Transverse colon (tissue), 4 donors: ENCODE measurements around the gene ZNF417. TPM values are rescaled to one million over a fixed set of nuclear protein-coding genes. Genes with fewer than 3 reads are reported as not detected.
"Not testable (repeated sequence)": the region's sequence is repeated elsewhere in the genome, so short reads cannot be mapped to it uniquely, and the experiment has no call there.

Experiments
- DNase-seq: peaks from one replicate; pipeline ENCODE4 v3.0.0-alpha.2; 2019
- H3K27ac ChIP-seq, 4 donors: fragments of 200-600 bp; sonication (generic); 2 replicates each; pipeline ENCODE4 v1.5.1; 2016 to 2018; ENCODE audit warnings: inconsistent platforms in 4 of 4
- H3K27me3 ChIP-seq: fragments of 200-600 bp; sonication (generic); 2 replicates; pipeline ENCODE4 v1.5.1; 2017; ENCODE audit warnings: inconsistent platforms
- H3K36me3 ChIP-seq, 4 donors: fragments of 200-600 bp; sonication (generic); 2 replicates each; pipeline ENCODE4 v1.5.1; 2017 to 2019; ENCODE audit warnings: inconsistent platforms in 4 of 4
- H3K4me1 ChIP-seq, 4 donors: fragments of 200-600 bp; sonication (generic); 2 replicates each; pipeline ENCODE4 v1.5.1; 2017 to 2020; ENCODE audit warnings: inconsistent platforms in 4 of 4
- H3K4me3 ChIP-seq, 4 donors: fragments of 200-600 bp; sonication (generic); 1 replicate in 1 of 4; 2 replicates in 3 of 4; pipeline versions ENCODE4 v1.5.1 to v1.6.1; 2017 to 2019; ENCODE audit warnings: inconsistent platforms in 4 of 4
- H3K9me3 ChIP-seq, 2 donors: fragments of 200-600 bp; sonication (generic); 2 replicates each; pipeline ENCODE4 v1.5.1; 2017 to 2019; ENCODE audit warnings: inconsistent platforms in 2 of 2
- EP300 ChIP-seq: sonication (generic); formaldehyde crosslinking; IDR thresholded peaks from one replicate; pipeline ENCODE4 v1.6.1; 2017; ENCODE audit warnings: antibody characterized with exemption, low read depth
- POLR2A ChIP-seq: fragments of 450-650 bp; IDR thresholded peaks from one replicate; pipeline ENCODE4 v1.6.1; 2016; ENCODE audit warnings: antibody characterized with exemption, mild to moderate bottlenecking, moderate library complexity
- POLR2AphosphoS5 ChIP-seq, 3 donors: sonication (generic); formaldehyde crosslinking; IDR thresholded peaks; one replicate each; pipeline ENCODE4 v1.6.1; 2016; ENCODE audit warnings: antibody characterized with exemption in 3 of 3
- WGBS, 2 donors: methylation state at CpG; one replicate each; pipeline ENCODE4 v1.1.5; 2018; ENCODE audit warnings: low coverage in 1 of 2; 5-methylcytosine and 5-hydroxymethylcytosine counted together
- in situ Hi-C, 4 donors: fragments of 200-750 bp; cut with MboI; loops; one replicate each; pipeline versions ENCODE4 v1.15.0 to v1.15.1; 2017; ENCODE audit warnings: low sequenced_read_pairs in 3 of 4, low pct_ligation_motif_present in 1 of 4, low pct_unique_long_range_greater_than_20kb in 1 of 4
- intact Hi-C: fragments of 100-400 bp; cut with DNase I; formaldehyde crosslinking; loops from one replicate; pipeline ENCODE4 v1.15.1; 2023; ENCODE audit warnings: low total_unique reads
- total RNA-seq, 4 donors: library from RNA; depleted of rRNA; stranded (reverse); fragments of >200 nt; gene quantifications; one replicate each; pipeline ENCODE4 v1.1.0, GENCODE V29; 2016
- TF ChIP-seq, protein P1 (sequence below), 5 experiments: fragments of 200-600 bp in 3 of 5; fragments of 450-650 bp in 2 of 5; sonication (generic) in 3 of 5; IDR thresholded peaks; 1 replicate in 2 of 5; 2 replicates in 3 of 5; pipeline ENCODE4 v1.5.1; 2016 to 2017; ENCODE audit warnings: antibody characterized with exemption in 5 of 5, inconsistent platforms in 3 of 5, mild to moderate bottlenecking in 2 of 5, moderate library complexity in 1 of 5

ZNF417 gene
- total RNA-seq, 4 donors from 2014 or later, result 9.8 to 119 (median 11.2) TPM

DNA sequence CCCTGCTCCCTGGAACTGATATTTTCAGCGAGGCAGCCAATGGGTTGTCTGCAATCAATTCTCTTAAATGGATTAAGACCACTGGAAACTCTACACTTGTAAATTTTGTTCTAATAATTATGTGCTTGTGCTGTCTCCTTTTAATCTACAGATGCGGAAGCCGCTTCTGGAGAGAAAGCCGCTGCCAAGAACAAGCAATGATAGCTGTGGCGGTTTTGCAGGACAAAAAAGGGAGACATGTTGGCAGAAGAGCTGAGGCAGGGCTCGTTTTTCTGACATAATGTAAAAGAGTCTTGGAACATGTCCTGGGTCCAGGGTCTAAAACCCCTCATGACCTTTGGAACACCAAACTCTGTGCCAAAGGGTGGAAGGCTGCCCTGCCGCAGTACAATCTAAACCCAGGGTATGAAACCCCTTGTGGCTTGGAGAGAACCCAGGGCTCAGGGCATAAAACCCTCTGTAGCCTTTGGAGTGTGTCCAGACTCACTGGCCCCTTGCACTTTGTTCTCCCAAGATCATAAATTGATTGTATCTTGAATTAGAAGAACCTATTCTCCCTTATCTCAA is 12.7 kb downstream of the ZNF417 start:
- Histone ChIP-seq H3K36me3 (peaks cover 0 to 18% (median 8%) of the 10 kb centered on the region in 4 donors), H3K4me1 (peaks cover 0 to 6% (median 0%) of the 10 kb centered on the region in 4 donors), H3K4me3 (no peak overlapping the region), H3K9me3 (peaks cover 7 to 12% of the 10 kb centered on the region in 2 donors), H3K27me3 (no peaks in the 10 kb centered on the region), H3K27ac (peak overlapping the region in 1 of 4 donors; percentile 31)
- no peak for DNase-seq
- intact Hi-C loops (no loop called here), in situ Hi-C loops (loop anchor here in 1 of 4 donors (25.0 kb wide), 1 partner anchor 166 kb away; the partner anchor contains the start of genes ZNF671 and ZNF776)
- no peak for TF ChIP-seq POLR2A
- TF ChIP-seq EP300, result no peak
- TF ChIP-seq, protein P1, sequence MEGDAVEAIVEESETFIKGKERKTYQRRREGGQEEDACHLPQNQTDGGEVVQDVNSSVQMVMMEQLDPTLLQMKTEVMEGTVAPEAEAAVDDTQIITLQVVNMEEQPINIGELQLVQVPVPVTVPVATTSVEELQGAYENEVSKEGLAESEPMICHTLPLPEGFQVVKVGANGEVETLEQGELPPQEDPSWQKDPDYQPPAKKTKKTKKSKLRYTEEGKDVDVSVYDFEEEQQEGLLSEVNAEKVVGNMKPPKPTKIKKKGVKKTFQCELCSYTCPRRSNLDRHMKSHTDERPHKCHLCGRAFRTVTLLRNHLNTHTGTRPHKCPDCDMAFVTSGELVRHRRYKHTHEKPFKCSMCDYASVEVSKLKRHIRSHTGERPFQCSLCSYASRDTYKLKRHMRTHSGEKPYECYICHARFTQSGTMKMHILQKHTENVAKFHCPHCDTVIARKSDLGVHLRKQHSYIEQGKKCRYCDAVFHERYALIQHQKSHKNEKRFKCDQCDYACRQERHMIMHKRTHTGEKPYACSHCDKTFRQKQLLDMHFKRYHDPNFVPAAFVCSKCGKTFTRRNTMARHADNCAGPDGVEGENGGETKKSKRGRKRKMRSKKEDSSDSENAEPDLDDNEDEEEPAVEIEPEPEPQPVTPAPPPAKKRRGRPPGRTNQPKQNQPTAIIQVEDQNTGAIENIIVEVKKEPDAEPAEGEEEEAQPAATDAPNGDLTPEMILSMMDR (IDR thresholded peaks at IDR 0.05), result peak in 1 of 5 experiments; percentile 3
- TF ChIP-seq POLR2AphosphoS5 (IDR thresholded peaks at IDR 0.05), result no peak
- WGBS, 2 donors, result 55 to 70% methylated on average over 6 to 7 of the region's 7 CpGs

DNA sequence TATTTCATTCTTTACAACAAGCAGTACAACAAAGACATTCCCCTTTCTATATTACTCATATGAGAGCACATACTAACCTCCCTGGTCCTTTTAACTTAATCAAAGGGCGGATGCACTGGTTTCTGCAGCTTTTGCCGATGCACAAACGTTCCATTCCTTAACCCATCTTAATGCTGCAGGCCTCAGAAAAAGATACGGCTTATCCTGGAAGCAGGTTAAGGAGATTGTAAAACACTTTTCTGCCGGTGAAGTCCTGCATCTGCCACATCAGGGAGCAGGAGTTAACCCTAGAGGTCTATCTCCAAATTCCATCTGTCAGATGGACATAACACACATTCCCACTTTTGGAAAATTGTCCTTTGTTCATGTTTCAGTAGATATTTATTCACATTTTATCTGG is 16.1 kb downstream of the ZNF417 start:
- no peak for DNase-seq
- Histone ChIP-seq H3K4me1 (peaks cover 0 to 6% (median 0%) of the 10 kb centered on the region in 4 donors), H3K9me3 (peaks cover 0 to 4% of the 10 kb centered on the region in 2 donors), H3K27me3 (no peaks in the 10 kb centered on the region), H3K36me3 (no peaks in the 10 kb centered on the region), H3K4me3 (no peak overlapping the region), H3K27ac (no peak overlapping the region)
- in situ Hi-C loops, result loop anchor here in 1 of 4 donors (25.0 kb wide), 1 partner anchor 163 kb away; the partner anchor contains the start of genes ZNF671 and ZNF776
- WGBS, 2 donors, result 67 to 79% methylated on average over 2 to 5 of the region's 5 CpGs
- TF ChIP-seq, protein P1 (IDR thresholded peaks at IDR 0.05), result no peak
- TF ChIP-seq EP300 (no peak), POLR2AphosphoS5 (IDR thresholded peaks at IDR 0.05) (no peak), POLR2A (no peak)
- intact Hi-C loops, result no loop called here

DNA sequence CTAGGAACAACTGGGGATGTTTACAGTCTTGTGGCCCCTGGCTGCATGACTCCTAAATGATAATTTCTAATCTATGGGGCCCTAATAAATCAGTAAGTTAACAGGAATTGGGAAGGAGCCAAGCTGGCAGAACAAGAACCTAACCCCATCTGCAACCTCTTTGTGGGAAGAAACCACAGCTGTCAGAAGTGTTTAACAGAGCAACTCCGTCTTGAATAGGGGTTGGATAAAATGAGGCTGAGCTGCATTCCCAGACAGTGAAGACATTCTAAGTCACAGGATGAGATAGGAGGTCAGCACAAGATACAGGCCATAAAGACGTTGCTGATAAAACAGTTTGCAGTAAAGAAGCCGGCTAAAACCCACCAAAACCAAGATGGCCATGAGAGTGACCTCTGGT is 25.7 kb downstream of the ZNF417 start:
- H3K36me3 ChIP-seq, DNase-seq, intact Hi-C loops, H3K4me3 ChIP-seq, H3K27ac ChIP-seq, in situ Hi-C loops, H3K27me3 ChIP-seq: not testable (repeated sequence)
- H3K9me3 ChIP-seq, result peaks cover 0 to 15% of the 10 kb centered on the region in 2 donors
- H3K4me1 ChIP-seq, result peaks cover 0 to 21% (median 10%) of the 10 kb centered on the region in 4 donors
- WGBS, 2 donors, result 57 to 79% methylated on average over 1 to 3 of the region's 3 CpGs

DNA sequence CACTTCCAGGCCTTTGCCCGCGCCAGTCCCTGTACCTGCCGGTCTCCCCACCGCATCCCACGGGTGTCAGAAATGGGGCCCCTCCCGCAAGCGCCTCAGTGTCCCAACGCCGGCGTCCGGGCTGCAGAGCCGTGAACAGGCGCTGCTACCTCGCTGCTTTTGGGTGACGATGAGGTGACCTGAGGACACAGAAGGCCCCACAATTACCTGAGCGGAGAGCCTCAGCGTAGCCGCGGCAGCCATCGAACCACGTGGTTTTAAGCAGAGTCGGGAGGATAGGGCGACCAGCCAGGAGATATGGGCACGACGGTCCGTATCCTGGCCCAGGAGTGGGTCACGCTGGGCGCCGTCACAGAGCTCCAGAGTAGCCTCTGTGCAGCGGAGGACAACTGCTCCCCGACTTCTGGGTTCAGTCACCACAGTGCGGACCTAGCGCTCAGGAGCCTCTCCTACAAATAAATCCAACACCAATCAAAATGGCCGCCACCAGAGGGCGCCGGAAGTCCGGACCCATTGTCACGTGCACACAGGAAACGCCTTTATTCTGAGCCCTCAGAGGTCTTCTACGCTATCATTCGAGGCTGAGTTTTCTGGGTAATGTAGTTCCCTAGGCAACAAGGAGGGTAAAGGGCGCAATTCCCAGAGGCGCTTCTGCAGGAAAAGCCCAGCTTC is 27.7 kb downstream of the ZNF417 start, which contains the start of gene ZNF814:
ZNF814 (minus strand) TSS at position 478 of the 672 bp plus-strand sequence; CDS start at position 243, 235 bp downstream.
- peak within 1 kb of the TSS; percentile 49 to 72 (median 57) for H3K4me3 ChIP-seq
- no peaks in the 10 kb centered on the region for H3K27me3 ChIP-seq
- WGBS, 2 donors, result 0 to 7% methylated on average over 12 to 43 of the region's 43 CpGs
- in situ Hi-C loops, result no loop called here
- TF ChIP-seq, protein P1 (IDR thresholded peaks at IDR 0.05), result peak; percentile 32 to 66 (median 53)
- TF ChIP-seq POLR2A, result peak; percentile 37
- no peak for TF ChIP-seq EP300
- TF ChIP-seq POLR2AphosphoS5 (IDR thresholded peaks at IDR 0.05), result peak in 1 of 3 donors; percentile 50
- peaks cover 0 to 21% (median 10%) of the 10 kb centered on the region in 4 donors for H3K4me1 ChIP-seq
- peaks cover 14 to 31% of the 10 kb centered on the region in 2 donors for H3K9me3 ChIP-seq
- peaks cover 0 to 17% (median 8%) of the 10 kb centered on the region in 4 donors for H3K36me3 ChIP-seq
- intact Hi-C loops, result no loop called here
- peak within 1 kb of the TSS; percentile 74 to 85 (median 80) for H3K27ac ChIP-seq
- peak; percentile 86 for DNase-seq
